SU-DHL-6 (cell line): Measurements from ENCODE around the gene FCHSD1.

ENCODE experiments used
- H2AFZ ChIP-seq: fragments of 200-600 bp; sonication (generic); 2 replicates; pipeline ENCODE4 v1.6.1; 2014; ENCODE audit warnings: low read depth, mild to moderate bottlenecking, moderate library complexity, mixed read lengths, antibody characterized with exemption, low read length; ENCODE audit not compliant: severe bottlenecking
- H3F3A ChIP-seq: fragments of 200-600 bp; shearing (Covaris generic); 2 replicates; pipeline ENCODE4 v1.6.0; 2016; ENCODE audit warnings: antibody characterized with exemption, mild to moderate bottlenecking; ENCODE audit not compliant: insufficient read depth
- H3K27ac ChIP-seq: fragments of 200-600 bp; sonication (generic); 2 replicates; pipeline ENCODE4 v1.5.1; 2016; ENCODE audit warnings: low read depth, mild to moderate bottlenecking, low read length, moderate library complexity, mixed read lengths
- H3K27me3 ChIP-seq: fragments of 200-600 bp; sonication (generic), shearing (Covaris generic); 2 replicates; pipeline ENCODE4 v1.6.0; 2014; ENCODE audit warnings: mild to moderate bottlenecking, low read length
- H3K36me3 ChIP-seq: fragments of 200-600 bp; sonication (generic); 2 replicates; pipeline ENCODE4 v1.6.1; 2014; ENCODE audit warnings: mild to moderate bottlenecking, low read length, mixed read lengths
- H3K4me2 ChIP-seq: fragments of 300-600, 200-600 bp; shearing (Covaris generic), sonication (generic); 2 replicates; pipeline ENCODE4 v1.6.0; 2014; ENCODE audit warnings: low read length, low read depth, mild to moderate bottlenecking; ENCODE audit not compliant: poor library complexity, severe bottlenecking
- H3K4me3 ChIP-seq: fragments of 200-600 bp; sonication (generic); 2 replicates; pipeline ENCODE4 v1.5.1; 2014; ENCODE audit warnings: antibody characterized with exemption, low read length, mild to moderate bottlenecking, mixed read lengths; ENCODE audit not compliant: insufficient read depth, poor library complexity, severe bottlenecking
- H3K79me2 ChIP-seq: fragments of 200-600 bp; sonication (generic); 2 replicates; pipeline ENCODE4 v1.6.1; 2014; ENCODE audit warnings: mild to moderate bottlenecking, low read length, moderate library complexity; ENCODE audit not compliant: insufficient read depth
- H3K9ac ChIP-seq: fragments of 200-600 bp; sonication (generic); 2 replicates; pipeline ENCODE4 v1.7.0; 2014; ENCODE audit warnings: mild to moderate bottlenecking, low read length
- H3K9me2 ChIP-seq: fragments of 200-600 bp; sonication (generic); replicated peaks from 2 replicates; pipeline ENCODE4 v1.6.1; 2014; ENCODE audit warnings: low read length; ENCODE audit not compliant: insufficient read depth
- H3K9me3 ChIP-seq: fragments of 200-600 bp; sonication (generic); 2 replicates; pipeline ENCODE4 v1.6.1; 2014; ENCODE audit warnings: low read length, mixed read lengths; ENCODE audit not compliant: insufficient read depth
- H4K20me1 ChIP-seq: fragments of 200-600 bp; sonication (generic); 2 replicates; pipeline ENCODE4 v1.6.1; 2014; ENCODE audit warnings: low read depth, mild to moderate bottlenecking, antibody characterized with exemption, low read length, moderate library complexity, mixed read lengths
- CTCF ChIP-seq: fragments of 200-600 bp; sonication (generic); IDR thresholded peaks from one replicate; pipeline ENCODE4 v1.5.1; 2017; ENCODE audit warnings: antibody characterized with exemption, mild to moderate bottlenecking, low read length, moderate library complexity; ENCODE audit not compliant: insufficient read depth, poor library complexity, severe bottlenecking
- EZH2phosphoT487 ChIP-seq: fragments of 200-600 bp; sonication (generic), shearing (Covaris generic); conservative IDR thresholded peaks from 2 replicates; pipeline ENCODE4 v1.6.1; 2018; ENCODE audit warnings: mild to moderate bottlenecking, antibody characterized with exemption, low read length, moderate library complexity, mixed read lengths

The FCHSD1 gene

GRCh38 chr5:141686648-141687416 lies 35.6 kb upstream of the FCHSD1 start:
- TF ChIP-seq EZH2phosphoT487 (no peak), CTCF (no peak)
- H3F3A ChIP-seq, result no peaks in the 10 kb centered on the region
- H3K4me3 ChIP-seq, result no peak overlapping the region
- no peaks in the 10 kb centered on the region for H3K9me3 ChIP-seq
- no peaks in the 10 kb centered on the region for H3K36me3 ChIP-seq
- H3K4me2 ChIP-seq, result no peak overlapping the region
- no peaks in the 10 kb centered on the region for H3K79me2 ChIP-seq
- H3K9ac ChIP-seq, result no peak overlapping the region
- no peaks in the 10 kb centered on the region for H3K27me3 ChIP-seq
- no peak overlapping the region for H3K27ac ChIP-seq
- H3K9me2 ChIP-seq, result no peaks in the 10 kb centered on the region
- H2AFZ ChIP-seq, result no peak overlapping the region
- H4K20me1 ChIP-seq, result no peaks in the 10 kb centered on the region

- Histone ChIP-seq H3K27me3 (no peaks in the 10 kb centered on the region), H3K4me2 (no peak overlapping the region), H3K9ac (no peak overlapping the region), H4K20me1 (no peaks in the 10 kb centered on the region), H3F3A (no peaks in the 10 kb centered on the region), H3K9me2 (no peaks in the 10 kb centered on the region), H3K4me3 (no peak overlapping the region), H3K79me2 (no peaks in the 10 kb centered on the region), H3K9me3 (no peaks in the 10 kb centered on the region), H3K36me3 (no peaks in the 10 kb centered on the region), H3K27ac (no peak overlapping the region), H2AFZ (no peak overlapping the region)
- TF ChIP-seq EZH2phosphoT487, result no peak
- TF ChIP-seq CTCF, result no peak
Observed at GRCh38 chr5:141685591-141685990, 34.4 kb upstream of the FCHSD1 start.

GRCh38 chr5:141683596-141684141 lies 32.5 kb upstream of the FCHSD1 start:
- H3F3A ChIP-seq, result no peaks in the 10 kb centered on the region
- H3K79me2 ChIP-seq, result no peaks in the 10 kb centered on the region
- no peaks in the 10 kb centered on the region for H3K9me3 ChIP-seq
- H3K4me2 ChIP-seq, result no peak overlapping the region
- no peak for TF ChIP-seq EZH2phosphoT487
- no peak for TF ChIP-seq CTCF
- no peaks in the 10 kb centered on the region for H3K36me3 ChIP-seq
- H3K27ac ChIP-seq, result no peak overlapping the region
- no peaks in the 10 kb centered on the region for H3K27me3 ChIP-seq
- no peaks in the 10 kb centered on the region for H3K9me2 ChIP-seq
- no peak overlapping the region for H3K4me3 ChIP-seq
- no peaks in the 10 kb centered on the region for H4K20me1 ChIP-seq
- H2AFZ ChIP-seq, result no peak overlapping the region
- no peak overlapping the region for H3K9ac ChIP-seq
